Erythroblast (primary cell): ENCODE data around the gene GEMIN4.

Source experiments
- GATA1 ChIP-seq: IDR thresholded peaks from 2 replicates; pipeline ENCODE4 v1.6.1; 2011; ENCODE audit warnings: low read depth, mild to moderate bottlenecking, control low read depth, low read length, moderate library complexity
- POLR2A ChIP-seq: IDR thresholded peaks from 2 replicates; pipeline ENCODE4 v1.6.1; 2011; ENCODE audit warnings: mild to moderate bottlenecking, low read length

GRCh38 chr17:788551-788950 is 36.5 kb upstream of the GEMIN4 start:
- no peak for TF ChIP-seq POLR2A
- TF ChIP-seq GATA1 = no peak
